ENCODE results near the gene FBXO2.
A peak's percentile ranks its signal among the peaks of the same experiment; 100 is the strongest.

Gene FBXO2, protein sequence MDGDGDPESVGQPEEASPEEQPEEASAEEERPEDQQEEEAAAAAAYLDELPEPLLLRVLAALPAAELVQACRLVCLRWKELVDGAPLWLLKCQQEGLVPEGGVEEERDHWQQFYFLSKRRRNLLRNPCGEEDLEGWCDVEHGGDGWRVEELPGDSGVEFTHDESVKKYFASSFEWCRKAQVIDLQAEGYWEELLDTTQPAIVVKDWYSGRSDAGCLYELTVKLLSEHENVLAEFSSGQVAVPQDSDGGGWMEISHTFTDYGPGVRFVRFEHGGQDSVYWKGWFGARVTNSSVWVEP

DNA sequence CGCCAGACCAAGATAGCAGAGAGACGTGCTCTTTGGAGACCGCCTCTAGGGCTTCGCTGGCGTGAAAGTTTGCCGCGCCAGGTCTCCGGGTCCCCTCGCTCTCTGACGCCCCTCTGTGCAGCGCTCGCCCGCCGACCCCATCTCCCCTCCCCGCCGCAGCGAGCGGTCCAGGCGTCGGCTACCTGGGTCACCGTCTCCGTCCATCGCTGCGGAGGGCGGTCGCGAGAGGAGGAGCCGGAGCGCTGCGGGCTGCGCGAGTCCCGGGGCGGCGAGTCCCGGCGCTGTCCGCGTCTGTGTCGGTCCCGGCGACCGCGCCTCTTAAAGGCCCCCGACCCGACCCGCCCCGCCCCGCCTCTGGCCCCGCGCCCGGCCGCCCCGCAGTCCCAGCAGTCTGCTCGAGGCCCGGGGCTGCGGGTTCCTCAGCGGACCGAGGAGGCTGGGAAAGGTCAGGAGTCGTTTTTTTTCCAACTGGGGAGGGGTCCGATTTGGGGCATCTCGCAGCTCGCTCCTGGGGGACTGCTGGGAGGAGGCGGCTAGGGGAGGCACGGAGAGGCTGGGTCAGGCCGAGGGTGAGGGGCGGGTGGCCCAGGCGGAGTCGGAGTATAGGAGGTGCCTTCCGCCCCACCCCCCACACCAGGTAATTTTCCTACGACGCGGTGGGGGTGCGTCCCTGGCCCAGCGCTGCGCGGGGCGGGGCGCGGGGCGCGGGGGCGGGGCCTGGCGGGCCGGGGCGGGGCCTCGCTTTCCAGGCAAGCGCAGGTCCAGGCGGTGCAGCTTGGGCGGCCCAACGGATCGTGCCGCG, at the start of gene FBXO2, which contains the start of gene FBXO44:
Gene FBXO2 (minus strand): TSS at position 293 of the 802 bp plus-strand sequence. CDS start 89 bp downstream, at position 204.
Gene FBXO44 (plus strand): TSS at position 741 of the 802 bp plus-strand sequence. CDS start 959 bp downstream, outside the sequence.
- DNase-seq (ENCODE audit: low read depth), result no peak
- peak within 1 kb of the TSS; percentile 68 for H3K4me3 ChIP-seq (ENCODE audit: low read depth, low read length)

GRCh38 chr1:11703357-11704193, 49.3 kb upstream of the FBXO2 start:
- no peak for DNase-seq (ENCODE audit: low read depth)
- H3K4me3 ChIP-seq (ENCODE audit: low read depth, low read length), result no peak overlapping the region

- no peak for DNase-seq (ENCODE audit: low read depth)
- no peak overlapping the region for H3K4me3 ChIP-seq (ENCODE audit: low read depth, low read length)
These were observed 48.0 kb upstream of the FBXO2 start for GRCh38 chr1:11701981-11702803.

DNA sequence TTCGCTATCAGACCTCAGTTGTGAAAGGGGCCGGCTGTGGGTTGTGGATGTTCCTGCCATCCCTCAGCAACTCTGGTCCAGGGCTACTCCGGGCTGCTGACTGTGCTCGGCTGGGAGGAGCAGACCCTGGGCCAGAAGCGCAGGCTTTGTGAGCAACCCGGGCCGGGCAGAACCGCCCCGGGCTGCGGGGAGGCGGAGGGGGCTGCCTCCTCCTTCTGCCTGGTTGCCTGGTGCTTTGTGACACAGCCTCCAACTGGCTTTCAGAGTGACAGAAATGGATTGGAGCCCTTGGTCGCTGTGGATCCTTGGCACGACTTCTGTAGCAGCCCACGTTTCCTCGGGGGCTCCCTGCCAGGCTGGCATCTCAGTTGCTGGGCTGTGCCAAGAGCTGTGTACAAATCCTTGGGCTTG, 47.3 kb upstream of the FBXO2 start:
- H3K4me3 ChIP-seq (ENCODE audit: low read depth, low read length), result no peak overlapping the region

DNA sequence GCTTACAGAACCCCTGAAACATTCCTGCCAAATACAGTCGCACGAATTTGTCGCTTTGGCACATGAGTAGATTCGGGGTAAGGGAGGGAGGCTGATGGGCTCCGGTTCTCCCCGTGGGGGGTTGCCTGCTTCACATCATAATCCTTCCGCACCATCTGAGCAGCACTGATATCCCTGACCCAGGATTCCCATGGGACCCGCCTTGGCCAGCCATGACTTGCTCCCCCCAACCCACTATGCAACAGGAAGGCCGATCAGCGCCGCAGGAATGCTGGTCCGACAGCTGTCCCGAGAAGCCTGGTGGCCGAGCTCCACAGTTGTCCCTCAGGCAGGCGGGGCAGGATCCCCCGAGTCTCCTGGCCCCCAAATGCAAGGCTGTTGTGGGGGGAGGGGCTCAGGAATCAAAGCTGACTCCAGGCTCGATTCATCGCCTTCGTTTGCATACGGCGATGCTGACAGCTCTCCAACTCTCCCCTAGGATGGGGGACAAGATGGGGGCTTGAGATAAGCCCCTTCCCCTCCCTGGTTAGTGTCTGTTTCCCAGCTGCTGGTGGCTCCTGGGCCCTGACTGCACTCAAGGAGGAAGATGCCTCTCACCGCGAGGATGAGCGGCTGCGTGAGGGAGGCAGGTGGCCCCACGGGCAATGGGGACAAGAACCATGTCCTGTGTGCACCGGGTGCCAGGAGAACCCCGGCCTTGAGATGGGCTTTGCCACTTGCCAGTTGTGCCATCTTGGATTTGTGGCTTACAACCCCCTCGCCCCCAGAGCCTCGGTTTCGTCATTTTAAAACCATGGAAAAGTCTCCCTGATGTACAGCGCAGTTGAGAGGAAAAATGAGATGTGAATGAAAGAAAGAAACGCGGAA, 46.6 kb upstream of the FBXO2 start:
- no peak for DNase-seq (ENCODE audit: low read depth)

More for the DNA sequence above, 47.3 kb upstream of the FBXO2 start:
- DNase-seq (ENCODE audit: low read depth), result no peak

GRCh38 chr1:11697893-11698210, 43.6 kb upstream of the FBXO2 start:
- DNase-seq (ENCODE audit: low read depth), result no peak
- H3K4me3 ChIP-seq (ENCODE audit: low read depth, low read length), result no peak overlapping the region

More for the DNA sequence above, 46.6 kb upstream of the FBXO2 start:
- H3K4me3 ChIP-seq (ENCODE audit: low read depth, low read length), result no peak overlapping the region

DNA sequence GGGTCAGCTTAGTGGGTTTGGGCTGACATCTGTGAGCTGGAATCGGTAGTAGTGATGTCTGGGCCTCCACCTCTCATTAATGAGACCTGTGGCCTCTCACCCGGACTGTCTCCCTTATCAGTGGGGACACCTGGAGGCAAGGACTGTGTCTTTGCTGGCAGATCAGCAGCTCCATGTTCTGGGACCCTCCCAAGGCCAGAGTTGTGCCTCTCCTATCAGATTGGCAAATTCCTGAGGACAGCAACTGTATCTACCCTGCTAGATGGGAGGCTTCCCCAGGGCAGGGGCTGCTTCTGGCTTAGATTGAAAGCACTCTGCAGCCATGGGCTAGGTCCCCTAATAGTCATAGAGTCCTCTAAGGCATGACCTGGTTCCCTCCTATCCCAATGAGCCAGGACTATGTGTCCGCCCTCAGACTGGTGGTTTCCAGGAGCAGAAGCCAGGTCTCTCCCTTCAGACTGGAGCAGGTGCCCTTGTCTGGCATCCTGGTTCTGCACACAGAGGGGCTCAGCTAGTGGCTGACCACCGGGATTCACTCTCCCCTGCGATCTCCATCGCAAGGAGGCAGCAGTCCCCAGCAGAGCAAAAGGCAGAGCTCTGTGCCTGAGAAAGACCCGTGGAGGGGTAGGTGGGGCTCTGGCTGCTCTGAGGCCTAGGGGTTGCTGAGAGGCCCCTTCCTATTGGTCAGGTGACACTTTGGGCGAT, 43.1 kb upstream of the FBXO2 start:
- no peak for DNase-seq (ENCODE audit: low read depth)
- H3K4me3 ChIP-seq (ENCODE audit: low read depth, low read length), result no peak overlapping the region

GRCh38 chr1:11695861-11696260, 41.6 kb upstream of the FBXO2 start:
- no peak overlapping the region for H3K4me3 ChIP-seq (ENCODE audit: low read depth, low read length)
- DNase-seq (ENCODE audit: low read depth), result no peak

DNA sequence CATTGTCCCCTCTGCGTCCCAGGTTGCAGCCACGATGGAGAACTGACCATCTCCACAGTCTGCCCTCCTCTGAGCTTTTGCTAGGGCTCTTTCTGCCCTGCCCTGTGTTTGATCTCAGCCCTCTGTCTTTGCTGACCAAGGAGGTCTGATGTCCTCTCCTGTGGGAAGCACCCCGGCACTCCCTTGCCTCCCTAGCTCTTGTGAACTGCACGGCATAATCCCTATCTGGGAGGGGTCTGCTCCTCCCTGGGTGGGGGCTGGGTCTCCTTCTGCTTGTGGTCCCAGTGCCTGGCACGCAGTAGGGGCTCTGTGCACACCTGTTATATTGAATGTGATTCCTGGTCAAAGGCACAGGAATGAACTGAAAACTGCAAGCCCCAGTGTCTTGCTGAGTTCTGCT, 39.7 kb upstream of the FBXO2 start:
- DNase-seq (ENCODE audit: low read depth), result no peak
- H3K4me3 ChIP-seq (ENCODE audit: low read depth, low read length), result no peak overlapping the region

- peak; percentile 37 for DNase-seq (ENCODE audit: low read depth)
- H3K4me3 ChIP-seq (ENCODE audit: low read depth, low read length), result no peak overlapping the region
These were observed 38.9 kb upstream of the FBXO2 start for GRCh38 chr1:11693024-11693590.

DNA sequence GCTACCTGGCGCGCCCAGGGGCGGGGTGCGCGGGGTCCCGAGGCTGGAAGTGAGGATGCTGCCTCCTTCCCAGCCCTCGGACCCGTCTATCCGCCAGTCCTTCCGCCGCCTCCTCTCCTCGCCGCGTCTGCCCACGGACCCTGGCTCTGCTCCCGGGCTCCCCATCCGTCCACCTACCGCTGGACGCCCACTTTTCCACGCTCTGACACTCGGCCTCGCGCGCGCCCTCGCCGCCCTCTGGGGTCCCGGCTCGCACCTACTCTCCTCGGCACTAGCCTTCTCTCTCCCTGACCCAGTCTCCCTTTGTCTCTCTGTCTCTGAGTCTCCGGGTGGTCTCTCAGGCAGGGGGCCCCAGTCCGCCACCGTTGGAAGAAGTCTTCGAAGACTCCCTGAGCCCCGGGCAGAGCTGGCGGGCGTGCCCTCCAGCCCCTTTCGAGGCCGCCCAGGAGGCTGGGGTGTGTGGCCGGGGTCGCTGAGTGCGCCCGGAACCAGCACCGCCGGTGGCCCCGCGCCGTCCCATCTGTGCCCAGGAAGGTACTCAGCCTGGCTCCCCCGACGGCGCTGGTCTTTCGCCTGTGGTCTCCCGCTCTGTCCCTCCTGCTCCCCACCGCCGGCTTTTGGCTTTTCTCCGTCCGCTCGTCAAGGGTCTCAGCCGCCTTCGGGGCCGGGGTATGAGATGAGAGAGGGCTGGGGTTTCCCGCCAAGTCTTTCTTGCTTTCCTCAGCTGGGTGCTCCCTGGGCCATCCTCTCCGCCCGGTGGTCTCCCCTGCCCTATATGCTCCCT, 37.9 kb upstream of the FBXO2 start:
- peak overlapping the region; percentile 22 for H3K4me3 ChIP-seq (ENCODE audit: low read depth, low read length)
- DNase-seq (ENCODE audit: low read depth), result no peak

DNA sequence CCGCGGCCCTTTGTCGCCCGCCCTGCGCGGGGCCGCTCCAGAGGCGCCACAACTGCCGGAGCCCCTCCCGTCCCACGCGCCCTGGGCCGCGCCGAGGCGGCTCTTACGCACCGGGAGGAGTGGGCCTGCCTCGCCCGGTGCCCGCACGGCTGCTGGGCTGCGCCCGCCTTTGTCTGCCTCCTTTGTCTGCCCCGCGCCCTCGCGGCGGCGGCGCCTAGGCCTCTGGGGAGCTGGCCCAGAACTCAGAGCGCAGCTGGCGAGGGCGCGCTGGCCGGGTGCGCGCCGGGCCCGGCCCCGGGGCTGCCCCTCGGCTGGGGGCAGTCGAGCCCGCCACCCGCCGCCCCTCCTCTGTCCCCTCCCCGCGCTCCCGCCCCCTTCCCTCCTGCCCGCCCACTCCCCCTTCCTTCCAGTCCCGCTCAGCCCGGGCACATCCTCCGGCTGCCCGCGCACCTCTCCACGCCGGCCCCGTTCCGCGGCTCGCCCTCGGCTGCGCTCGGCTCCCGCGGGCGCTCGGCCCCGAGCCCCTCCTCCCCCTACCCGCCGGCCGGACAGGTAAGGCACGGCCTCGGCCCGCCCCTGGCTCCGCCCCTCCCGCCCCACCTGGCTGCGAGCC, 37.2 kb upstream of the FBXO2 start, which contains the start of gene DRAXIN:
Gene DRAXIN (plus strand): TSS at position 409 of the 613 bp plus-strand sequence. CDS start 14,549 bp downstream, outside the sequence.
- DNase-seq (ENCODE audit: low read depth), result no peak
- H3K4me3 ChIP-seq (ENCODE audit: low read depth, low read length), result peak within 1 kb of the TSS; percentile 39

GRCh38 chr1:11690397-11691301, 36.4 kb upstream of the FBXO2 start:
- peak overlapping the region; percentile 39 for H3K4me3 ChIP-seq (ENCODE audit: low read depth, low read length)
- no peak for DNase-seq (ENCODE audit: low read depth)

- H3K4me3 ChIP-seq (ENCODE audit: low read depth, low read length), result no peak overlapping the region
- DNase-seq (ENCODE audit: low read depth), result no peak
These were observed 34.3 kb upstream of the FBXO2 start for GRCh38 chr1:11688506-11688905.

DNA sequence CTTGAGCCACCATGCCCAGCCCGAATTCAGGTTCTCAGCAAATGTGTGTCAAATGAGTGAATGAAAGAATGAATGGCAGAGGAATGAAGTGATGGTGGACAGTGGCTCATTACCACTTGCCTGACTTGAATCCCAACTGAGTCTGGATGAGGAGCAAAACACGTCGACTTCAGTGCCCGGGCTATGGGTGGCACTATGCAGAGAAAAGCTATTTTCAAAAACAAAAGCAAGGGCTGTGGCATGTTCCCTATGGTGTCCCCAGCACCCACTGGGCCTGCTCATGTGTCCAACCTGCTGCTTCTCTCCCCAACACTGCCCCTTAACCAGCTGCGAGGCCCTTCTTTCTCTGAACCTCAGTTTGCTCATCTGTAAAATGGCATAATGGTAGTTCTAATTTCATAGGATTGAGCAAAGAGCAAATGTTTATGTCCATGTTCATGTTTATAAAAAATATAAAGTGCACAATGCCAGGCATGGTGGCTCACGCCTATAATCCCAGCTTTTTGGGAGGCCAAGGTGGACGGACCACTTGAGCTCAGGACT, 31.1 kb upstream of the FBXO2 start:
- DNase-seq (ENCODE audit: low read depth), result no peak
- H3K4me3 ChIP-seq (ENCODE audit: low read depth, low read length), result no peak overlapping the region

Data from skeletal muscle cell (primary cell).